Measurements from ENCODE around the gene TCAIM.

TCAIM gene

GRCh38 chr3:44324584-44324983 is 14.0 kb upstream of the TCAIM start:
- H3K4me1 ChIP-seq (ENCODE audit: control insufficient read depth, insufficient read depth, low read length, unreplicated experiment) = no peaks in the 10 kb centered on the region
- H3K4me3 ChIP-seq (ENCODE audit: low read depth, low read length) = no peak overlapping the region
- H3K27ac ChIP-seq (ENCODE audit: low read depth, low read length) = no peak overlapping the region
- H3K27me3 ChIP-seq (ENCODE audit: insufficient read depth, low read length) = no peaks in the 10 kb centered on the region
- no peaks in the 10 kb centered on the region for H3K36me3 ChIP-seq (ENCODE audit: insufficient read depth, low read length)
- no peak overlapping the region for H2AFZ ChIP-seq (ENCODE audit: low read length, unreplicated experiment)
- H3K79me2 ChIP-seq (ENCODE audit: control insufficient read depth, insufficient read depth, low read length, unreplicated experiment) = no peaks in the 10 kb centered on the region

GRCh38 chr3:44326019-44326418 is 12.5 kb upstream of the TCAIM start:
- Histone ChIP-seq H3K4me1 (ENCODE audit: control insufficient read depth, insufficient read depth, low read length, unreplicated experiment) (no peaks in the 10 kb centered on the region), H3K27ac (ENCODE audit: low read depth, low read length) (no peak overlapping the region), H3K27me3 (ENCODE audit: insufficient read depth, low read length) (no peaks in the 10 kb centered on the region), H3K79me2 (ENCODE audit: control insufficient read depth, insufficient read depth, low read length, unreplicated experiment) (no peaks in the 10 kb centered on the region), H3K4me3 (ENCODE audit: low read depth, low read length) (no peak overlapping the region), H2AFZ (ENCODE audit: low read length, unreplicated experiment) (no peak overlapping the region), H3K36me3 (ENCODE audit: insufficient read depth, low read length) (no peaks in the 10 kb centered on the region)

- no peaks in the 10 kb centered on the region for H3K27me3 ChIP-seq (ENCODE audit: insufficient read depth, low read length)
- H3K79me2 ChIP-seq (ENCODE audit: control insufficient read depth, insufficient read depth, low read length, unreplicated experiment) = no peaks in the 10 kb centered on the region
- H3K4me3 ChIP-seq (ENCODE audit: low read depth, low read length) = no peak overlapping the region
- H2AFZ ChIP-seq (ENCODE audit: low read length, unreplicated experiment) = no peak overlapping the region
- H3K36me3 ChIP-seq (ENCODE audit: insufficient read depth, low read length) = no peaks in the 10 kb centered on the region
- no peak overlapping the region for H3K27ac ChIP-seq (ENCODE audit: low read depth, low read length)
- no peaks in the 10 kb centered on the region for H3K4me1 ChIP-seq (ENCODE audit: control insufficient read depth, insufficient read depth, low read length, unreplicated experiment)
Observed at GRCh38 chr3:44326515-44326914, 12.1 kb upstream of the TCAIM start.

GRCh38 chr3:44329946-44330345 is 8.6 kb upstream of the TCAIM start:
- Histone ChIP-seq H3K4me1 (ENCODE audit: control insufficient read depth, insufficient read depth, low read length, unreplicated experiment) (no peaks in the 10 kb centered on the region), H3K4me3 (ENCODE audit: low read depth, low read length) (no peak overlapping the region), H3K27me3 (ENCODE audit: insufficient read depth, low read length) (no peaks in the 10 kb centered on the region), H2AFZ (ENCODE audit: low read length, unreplicated experiment) (no peak overlapping the region), H3K27ac (ENCODE audit: low read depth, low read length) (no peak overlapping the region), H3K36me3 (ENCODE audit: insufficient read depth, low read length) (no peaks in the 10 kb centered on the region), H3K79me2 (ENCODE audit: control insufficient read depth, insufficient read depth, low read length, unreplicated experiment) (no peaks in the 10 kb centered on the region)

- no peak overlapping the region for H3K4me3 ChIP-seq (ENCODE audit: low read depth, low read length)
- no peak overlapping the region for H3K27ac ChIP-seq (ENCODE audit: low read depth, low read length)
- H3K27me3 ChIP-seq (ENCODE audit: insufficient read depth, low read length) = no peaks in the 10 kb centered on the region
- no peak overlapping the region for H2AFZ ChIP-seq (ENCODE audit: low read length, unreplicated experiment)
- no peaks in the 10 kb centered on the region for H3K4me1 ChIP-seq (ENCODE audit: control insufficient read depth, insufficient read depth, low read length, unreplicated experiment)
- H3K36me3 ChIP-seq (ENCODE audit: insufficient read depth, low read length) = no peaks in the 10 kb centered on the region
- no peaks in the 10 kb centered on the region for H3K79me2 ChIP-seq (ENCODE audit: control insufficient read depth, insufficient read depth, low read length, unreplicated experiment)
Observed at GRCh38 chr3:44330444-44330843, 8.1 kb upstream of the TCAIM start.

- no peaks in the 10 kb centered on the region for H3K36me3 ChIP-seq (ENCODE audit: insufficient read depth, low read length)
- H3K4me3 ChIP-seq (ENCODE audit: low read depth, low read length) = no peak overlapping the region
- H3K27ac ChIP-seq (ENCODE audit: low read depth, low read length) = no peak overlapping the region
- no peaks in the 10 kb centered on the region for H3K79me2 ChIP-seq (ENCODE audit: control insufficient read depth, insufficient read depth, low read length, unreplicated experiment)
- H3K4me1 ChIP-seq (ENCODE audit: control insufficient read depth, insufficient read depth, low read length, unreplicated experiment) = no peaks in the 10 kb centered on the region
- H3K27me3 ChIP-seq (ENCODE audit: insufficient read depth, low read length) = no peaks in the 10 kb centered on the region
- H2AFZ ChIP-seq (ENCODE audit: low read length, unreplicated experiment) = no peak overlapping the region
Observed at GRCh38 chr3:44334326-44334725, 4.2 kb upstream of the TCAIM start.

GRCh38 chr3:44337248-44337785 is 1.2 kb upstream of the TCAIM start:
- peaks cover 19% of the 10 kb centered on the region for H3K4me1 ChIP-seq (ENCODE audit: control insufficient read depth, insufficient read depth, low read length, unreplicated experiment)
- peaks cover 12% of the 10 kb centered on the region for H3K79me2 ChIP-seq (ENCODE audit: control insufficient read depth, insufficient read depth, low read length, unreplicated experiment)
- H3K27me3 ChIP-seq (ENCODE audit: insufficient read depth, low read length) = no peaks in the 10 kb centered on the region
- no peaks in the 10 kb centered on the region for H3K36me3 ChIP-seq (ENCODE audit: insufficient read depth, low read length)
- no peak overlapping the region for H3K27ac ChIP-seq (ENCODE audit: low read depth, low read length)
- peak overlapping the region; percentile 99 for H3K4me3 ChIP-seq (ENCODE audit: low read depth, low read length)
- peak overlapping the region; percentile 95 for H2AFZ ChIP-seq (ENCODE audit: low read length, unreplicated experiment)

- Histone ChIP-seq H3K27me3 (ENCODE audit: insufficient read depth, low read length) (no peaks in the 10 kb centered on the region), H3K36me3 (ENCODE audit: insufficient read depth, low read length) (no peaks in the 10 kb centered on the region), H3K27ac (ENCODE audit: low read depth, low read length) (peak overlapping the region; percentile 76), H3K4me3 (ENCODE audit: low read depth, low read length) (peak overlapping the region; percentile 99), H2AFZ (ENCODE audit: low read length, unreplicated experiment) (peak overlapping the region; percentile 95), H3K4me1 (ENCODE audit: control insufficient read depth, insufficient read depth, low read length, unreplicated experiment) (peaks cover 23% of the 10 kb centered on the region), H3K79me2 (ENCODE audit: control insufficient read depth, insufficient read depth, low read length, unreplicated experiment) (peaks cover 12% of the 10 kb centered on the region)
Observed at GRCh38 chr3:44338828-44339127, 212 bp downstream of the TCAIM start.

GRCh38 chr3:44339181-44340057 is 853 bp downstream of the TCAIM start:
- Histone ChIP-seq H2AFZ (ENCODE audit: low read length, unreplicated experiment) (peak overlapping the region; percentile 95), H3K27ac (ENCODE audit: low read depth, low read length) (peak overlapping the region; percentile 76), H3K27me3 (ENCODE audit: insufficient read depth, low read length) (no peaks in the 10 kb centered on the region), H3K79me2 (ENCODE audit: control insufficient read depth, insufficient read depth, low read length, unreplicated experiment) (peaks cover 13% of the 10 kb centered on the region), H3K36me3 (ENCODE audit: insufficient read depth, low read length) (no peaks in the 10 kb centered on the region), H3K4me1 (ENCODE audit: control insufficient read depth, insufficient read depth, low read length, unreplicated experiment) (peaks cover 23% of the 10 kb centered on the region), H3K4me3 (ENCODE audit: low read depth, low read length) (peak overlapping the region; percentile 99)

GRCh38 chr3:44340058-44340395 is 1.5 kb downstream of the TCAIM start:
- Histone ChIP-seq H2AFZ (ENCODE audit: low read length, unreplicated experiment) (no peak overlapping the region), H3K79me2 (ENCODE audit: control insufficient read depth, insufficient read depth, low read length, unreplicated experiment) (peaks cover 15% of the 10 kb centered on the region), H3K36me3 (ENCODE audit: insufficient read depth, low read length) (no peaks in the 10 kb centered on the region), H3K27me3 (ENCODE audit: insufficient read depth, low read length) (no peaks in the 10 kb centered on the region), H3K27ac (ENCODE audit: low read depth, low read length) (no peak overlapping the region), H3K4me3 (ENCODE audit: low read depth, low read length) (peak overlapping the region; percentile 99), H3K4me1 (ENCODE audit: control insufficient read depth, insufficient read depth, low read length, unreplicated experiment) (peaks cover 23% of the 10 kb centered on the region)

- Histone ChIP-seq H3K36me3 (ENCODE audit: insufficient read depth, low read length) (no peaks in the 10 kb centered on the region), H3K27me3 (ENCODE audit: insufficient read depth, low read length) (no peaks in the 10 kb centered on the region), H3K79me2 (ENCODE audit: control insufficient read depth, insufficient read depth, low read length, unreplicated experiment) (peaks cover 17% of the 10 kb centered on the region), H3K4me3 (ENCODE audit: low read depth, low read length) (no peak overlapping the region), H3K27ac (ENCODE audit: low read depth, low read length) (peak overlapping the region; percentile 50), H3K4me1 (ENCODE audit: control insufficient read depth, insufficient read depth, low read length, unreplicated experiment) (peaks cover 23% of the 10 kb centered on the region), H2AFZ (ENCODE audit: low read length, unreplicated experiment) (no peak overlapping the region)
Observed at GRCh38 chr3:44342176-44342790, 3.7 kb downstream of the TCAIM start.

Data from ACC112 (cell line).